ENCODE data around the gene SREBF1. TPM values are rescaled to one million over a fixed set of nuclear protein-coding genes. Genes with fewer than 3 reads are reported as not detected.

Gene SREBF1
- total RNA-seq, 6 experiments from 2014 or later, result 63.8 to 246 (median 173) TPM

DNA sequence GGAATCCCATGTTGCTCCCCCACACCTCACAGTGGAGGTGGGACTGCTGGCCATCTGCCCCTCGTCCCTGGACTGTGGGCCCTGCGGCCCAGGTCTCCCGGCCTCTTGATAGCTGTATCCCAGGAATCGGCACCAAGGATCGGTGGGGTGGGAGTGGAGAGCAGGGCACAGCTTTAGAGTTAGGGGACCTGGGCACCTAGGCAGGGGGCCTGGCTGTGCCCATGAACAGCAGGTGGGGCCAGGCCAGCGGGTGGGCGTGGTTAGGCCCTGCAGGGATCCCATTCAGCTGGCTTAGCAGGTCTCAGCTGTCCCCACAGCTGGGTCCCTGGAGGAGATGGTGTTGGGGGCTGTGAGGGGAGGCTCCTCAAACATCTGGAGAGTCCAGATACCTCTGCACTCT lies 49.2 kb downstream of the SREBF1 start:
- intact Hi-C loops (cut with DNase I), result no loop called here

DNA sequence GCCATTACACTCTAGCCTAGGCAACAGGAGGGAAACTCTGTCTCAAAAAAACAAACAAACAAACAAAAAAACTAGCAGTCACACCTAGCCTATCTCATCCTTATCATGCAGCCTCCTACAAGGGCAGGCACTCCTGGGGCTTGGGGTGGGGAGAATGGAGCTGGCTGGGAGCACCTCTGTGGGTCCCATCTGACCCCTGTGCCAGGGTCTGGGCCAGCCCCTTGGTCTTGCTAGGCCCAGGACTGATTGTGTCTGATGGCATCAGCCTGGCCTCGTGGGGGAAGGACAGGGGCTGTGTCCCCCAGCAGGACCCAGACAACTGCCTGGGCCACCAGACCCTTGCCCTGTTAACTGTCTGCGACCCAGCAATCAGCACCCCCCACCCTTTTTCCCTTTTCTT lies 49.8 kb downstream of the SREBF1 start:
- no peaks in the 10 kb centered on the region for H3K27me3 ChIP-seq
- H3K27ac ChIP-seq, result peak overlapping the region in 1 of 3 donors; percentile 35
- H3K9me3 ChIP-seq, result no peaks in the 10 kb centered on the region
- intact Hi-C loops (cut with DNase I), result no loop called here
- peaks cover 0 to 48% (median 21%) of the 10 kb centered on the region in 4 donors for H3K4me1 ChIP-seq
- H3K4me3 ChIP-seq, result no peak overlapping the region
- no peak for ATAC-seq
- TF ChIP-seq, protein P1, sequence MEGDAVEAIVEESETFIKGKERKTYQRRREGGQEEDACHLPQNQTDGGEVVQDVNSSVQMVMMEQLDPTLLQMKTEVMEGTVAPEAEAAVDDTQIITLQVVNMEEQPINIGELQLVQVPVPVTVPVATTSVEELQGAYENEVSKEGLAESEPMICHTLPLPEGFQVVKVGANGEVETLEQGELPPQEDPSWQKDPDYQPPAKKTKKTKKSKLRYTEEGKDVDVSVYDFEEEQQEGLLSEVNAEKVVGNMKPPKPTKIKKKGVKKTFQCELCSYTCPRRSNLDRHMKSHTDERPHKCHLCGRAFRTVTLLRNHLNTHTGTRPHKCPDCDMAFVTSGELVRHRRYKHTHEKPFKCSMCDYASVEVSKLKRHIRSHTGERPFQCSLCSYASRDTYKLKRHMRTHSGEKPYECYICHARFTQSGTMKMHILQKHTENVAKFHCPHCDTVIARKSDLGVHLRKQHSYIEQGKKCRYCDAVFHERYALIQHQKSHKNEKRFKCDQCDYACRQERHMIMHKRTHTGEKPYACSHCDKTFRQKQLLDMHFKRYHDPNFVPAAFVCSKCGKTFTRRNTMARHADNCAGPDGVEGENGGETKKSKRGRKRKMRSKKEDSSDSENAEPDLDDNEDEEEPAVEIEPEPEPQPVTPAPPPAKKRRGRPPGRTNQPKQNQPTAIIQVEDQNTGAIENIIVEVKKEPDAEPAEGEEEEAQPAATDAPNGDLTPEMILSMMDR (IDR thresholded peaks at IDR 0.05), result no peak
- no peak for TF ChIP-seq POLR2A (IDR thresholded peaks at IDR 0.05)
- 75% methylated on average over 2 of the region's 2 CpGs for WGBS (ENCODE audit: insufficient coverage, low coverage, low lambda C conversion rate, missing lambda C conversion rate)
- H3K36me3 ChIP-seq, result no peaks in the 10 kb centered on the region
- DNase-seq, result no peak

More for the DNA sequence above, 49.2 kb downstream of the SREBF1 start:
- TF ChIP-seq, protein P1 (IDR thresholded peaks at IDR 0.05), result no peak
- TF ChIP-seq POLR2A (IDR thresholded peaks at IDR 0.05), result no peak
- DNase-seq (no peak), ATAC-seq (no peak)
- Histone ChIP-seq H3K27ac (no peak overlapping the region), H3K9me3 (no peaks in the 10 kb centered on the region), H3K4me3 (no peak overlapping the region), H3K27me3 (no peaks in the 10 kb centered on the region), H3K4me1 (peaks cover 0 to 43% (median 21%) of the 10 kb centered on the region in 4 donors), H3K36me3 (no peaks in the 10 kb centered on the region)
- WGBS (ENCODE audit: insufficient coverage, low coverage, low lambda C conversion rate, missing lambda C conversion rate), result no CpG with 5 or more reads among the region's 7 CpGs

DNA sequence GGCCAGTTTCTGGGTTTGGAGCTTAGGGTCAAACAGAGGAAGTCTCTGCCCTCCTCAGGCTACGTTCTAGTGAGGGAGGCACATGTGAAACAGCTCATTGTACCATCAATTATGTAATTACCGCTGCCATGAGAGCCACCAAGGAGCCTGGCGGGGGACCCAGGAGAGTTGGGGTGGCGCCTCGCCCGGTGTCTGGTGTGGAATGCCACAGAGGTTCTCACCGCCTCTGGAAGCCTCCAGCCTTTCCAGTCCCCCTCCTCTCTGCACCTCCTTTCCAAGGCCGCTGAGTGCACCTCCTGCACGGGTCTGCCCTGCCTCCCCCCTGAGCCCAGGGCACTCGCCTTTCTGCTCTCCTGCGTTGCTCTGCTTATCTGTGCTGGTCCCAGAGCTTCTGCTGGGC lies 51.4 kb downstream of the SREBF1 start:
- Histone ChIP-seq H3K9me3 (no peaks in the 10 kb centered on the region), H3K36me3 (no peaks in the 10 kb centered on the region), H3K27ac (no peak overlapping the region), H3K4me3 (no peak overlapping the region), H3K27me3 (no peaks in the 10 kb centered on the region), H3K4me1 (peaks cover 0 to 54% (median 23%) of the 10 kb centered on the region in 4 donors)
- TF ChIP-seq POLR2A (IDR thresholded peaks at IDR 0.05), result no peak
- TF ChIP-seq, protein P1 (IDR thresholded peaks at IDR 0.05), result no peak
- DNase-seq (no peak), ATAC-seq (no peak)
- 37% methylated on average over 2 of the region's 11 CpGs for WGBS (ENCODE audit: insufficient coverage, low coverage, low lambda C conversion rate, missing lambda C conversion rate)
- intact Hi-C loops (cut with DNase I), result no loop called here

DNA sequence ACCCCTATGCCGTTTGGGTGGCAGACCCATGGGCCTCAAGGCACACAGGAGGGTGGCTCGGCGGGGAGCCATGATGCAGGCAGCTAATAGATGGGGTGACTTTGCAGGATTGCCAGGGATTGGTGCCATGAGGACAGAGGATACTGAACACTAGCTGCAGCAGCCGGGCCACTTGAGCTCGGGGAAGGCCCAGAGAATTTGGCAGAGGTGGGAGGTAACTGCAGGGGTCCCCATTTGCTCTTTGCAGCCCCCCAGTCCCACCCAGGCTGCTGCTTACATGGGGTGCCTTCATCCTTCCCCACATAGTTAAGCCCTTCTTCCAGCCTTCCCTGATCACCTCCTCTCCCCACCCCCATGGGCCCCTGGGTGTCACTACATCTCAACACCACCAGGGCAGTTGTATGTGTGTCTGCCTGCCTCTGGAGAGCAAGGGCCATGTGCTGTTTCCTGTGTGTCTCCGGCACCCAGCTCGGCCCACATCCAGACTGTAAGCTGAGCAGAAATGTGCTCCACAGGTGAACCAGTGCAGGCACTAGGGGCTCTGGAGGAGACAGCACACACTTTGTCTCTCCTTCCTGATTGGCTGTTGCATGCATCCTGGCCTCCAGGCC lies 52.0 kb downstream of the SREBF1 start:
- no peak overlapping the region for H3K27ac ChIP-seq
- ATAC-seq, result peak in 3 of 4 donors; percentile 1 to 39 (median 30)
- WGBS (ENCODE audit: insufficient coverage, low coverage, low lambda C conversion rate, missing lambda C conversion rate), result 80% methylated on average over 1 of the region's 7 CpGs

More for the DNA sequence above, 52.0 kb downstream of the SREBF1 start:
- Histone ChIP-seq H3K36me3 (no peaks in the 10 kb centered on the region), H3K27me3 (no peaks in the 10 kb centered on the region), H3K4me1 (peaks cover 0 to 54% (median 23%) of the 10 kb centered on the region in 4 donors), H3K9me3 (no peaks in the 10 kb centered on the region), H3K4me3 (no peak overlapping the region)
- no peak for DNase-seq
- TF ChIP-seq, protein P1 (IDR thresholded peaks at IDR 0.05), result peak in 1 of 4 donors; percentile 33
- no peak for TF ChIP-seq POLR2A (IDR thresholded peaks at IDR 0.05)
- intact Hi-C loops (cut with DNase I), result no loop called here
